ENCODE results near the gene SMAP1. TPM values are rescaled to one million over a fixed set of nuclear protein-coding genes. Genes with fewer than 3 reads are reported as not detected.

SMAP1 gene
- total RNA-seq, 1 donor from 2014 or later = 33.3 TPM

GRCh38 chr6:70700922-70701876 is 33.5 kb downstream of the SMAP1 start:
- Mint-ChIP-seq H3K36me3 (ENCODE audit: unreplicated experiment) (peaks cover 6% of the 10 kb centered on the region), H3K4me3 (ENCODE audit: unreplicated experiment) (no peak overlapping the region), H3K4me1 (ENCODE audit: low read depth, unreplicated experiment) (no peaks in the 10 kb centered on the region), H3K9me3 (ENCODE audit: unreplicated experiment) (peaks cover 5% of the 10 kb centered on the region), H3K27ac (ENCODE audit: unreplicated experiment) (no peak overlapping the region), H3K27me3 (ENCODE audit: unreplicated experiment) (no peaks in the 10 kb centered on the region)
- TF ChIP-seq CTCF (IDR thresholded peaks at IDR 0.05; ENCODE audit: partially characterized antibody, unreplicated experiment) = no peak
- no peak for DNase-seq

GRCh38 chr6:70705772-70706171 is 38.1 kb downstream of the SMAP1 start:
- no peaks in the 10 kb centered on the region for H3K4me1 Mint-ChIP-seq (ENCODE audit: low read depth, unreplicated experiment)
- no peak overlapping the region for H3K4me3 Mint-ChIP-seq (ENCODE audit: unreplicated experiment)
- peaks cover 2% of the 10 kb centered on the region for H3K27me3 Mint-ChIP-seq (ENCODE audit: unreplicated experiment)
- H3K36me3 Mint-ChIP-seq (ENCODE audit: unreplicated experiment) = no peaks in the 10 kb centered on the region
- H3K27ac Mint-ChIP-seq (ENCODE audit: unreplicated experiment) = no peak overlapping the region
- DNase-seq = no peak
- peaks cover 3% of the 10 kb centered on the region for H3K9me3 Mint-ChIP-seq (ENCODE audit: unreplicated experiment)
- TF ChIP-seq CTCF (IDR thresholded peaks at IDR 0.05; ENCODE audit: partially characterized antibody, unreplicated experiment) = no peak

DNA sequence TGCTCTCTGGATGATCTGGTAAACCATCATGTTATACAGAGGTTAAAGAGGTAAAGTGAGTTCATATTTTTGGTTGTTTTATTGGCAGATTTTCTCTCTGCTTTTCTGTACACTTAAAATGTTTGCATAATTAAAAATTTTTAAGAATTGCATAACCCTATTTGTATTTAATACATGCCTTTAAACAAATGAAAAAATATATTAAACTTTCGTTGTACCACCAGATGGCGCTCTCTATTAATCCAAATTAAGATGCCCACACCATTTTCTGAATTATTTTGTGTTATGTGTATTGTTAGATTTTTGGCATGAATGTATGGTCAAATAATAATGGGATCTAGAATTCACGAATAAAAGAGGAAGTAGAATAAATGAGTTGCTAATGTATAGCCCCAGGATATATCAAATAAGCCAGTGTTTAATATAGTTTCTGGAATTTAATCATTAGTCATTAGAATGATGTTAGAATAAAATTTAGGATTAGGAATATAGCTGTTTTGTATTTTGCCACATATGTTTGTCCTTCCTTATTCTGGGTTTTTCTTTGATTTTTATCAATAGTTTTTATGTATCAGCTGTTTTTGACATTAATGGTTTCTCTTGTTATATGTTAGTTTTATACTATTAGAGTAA is 38.9 kb downstream of the SMAP1 start:
- H3K4me1 Mint-ChIP-seq (ENCODE audit: low read depth, unreplicated experiment) = no peaks in the 10 kb centered on the region
- peaks cover 2% of the 10 kb centered on the region for H3K27me3 Mint-ChIP-seq (ENCODE audit: unreplicated experiment)
- DNase-seq = no peak
- TF ChIP-seq CTCF (IDR thresholded peaks at IDR 0.05; ENCODE audit: partially characterized antibody, unreplicated experiment) = peak; percentile 87
- H3K27ac Mint-ChIP-seq (ENCODE audit: unreplicated experiment) = no peak overlapping the region
- no peak overlapping the region for H3K4me3 Mint-ChIP-seq (ENCODE audit: unreplicated experiment)
- H3K9me3 Mint-ChIP-seq (ENCODE audit: unreplicated experiment) = peaks cover under 1% of the 10 kb centered on the region
- no peaks in the 10 kb centered on the region for H3K36me3 Mint-ChIP-seq (ENCODE audit: unreplicated experiment)

DNA sequence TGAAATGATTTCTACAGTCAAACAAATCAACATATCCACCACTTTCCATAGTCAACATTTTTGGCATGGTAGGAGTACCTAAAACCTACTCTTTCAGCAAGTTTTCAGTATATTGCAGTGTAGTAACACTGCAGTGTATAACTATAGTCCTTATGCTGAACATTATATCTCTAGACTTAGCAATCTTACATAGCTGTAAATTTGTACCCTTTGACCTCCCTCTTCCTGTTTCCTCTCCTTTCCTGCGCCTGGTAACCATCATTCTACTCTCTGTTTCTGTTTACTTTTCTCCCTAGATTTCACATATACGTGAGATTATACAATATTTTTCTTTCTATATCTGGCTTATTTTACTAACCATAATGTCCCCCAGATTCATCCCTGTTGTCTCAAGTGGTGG is 40.2 kb downstream of the SMAP1 start:
- H3K36me3 Mint-ChIP-seq (ENCODE audit: unreplicated experiment) = no peaks in the 10 kb centered on the region
- peaks cover 2% of the 10 kb centered on the region for H3K27me3 Mint-ChIP-seq (ENCODE audit: unreplicated experiment)
- H3K27ac Mint-ChIP-seq (ENCODE audit: unreplicated experiment) = no peak overlapping the region
- no peak for TF ChIP-seq CTCF (IDR thresholded peaks at IDR 0.05; ENCODE audit: partially characterized antibody, unreplicated experiment)
- H3K4me3 Mint-ChIP-seq (ENCODE audit: unreplicated experiment) = no peak overlapping the region
- H3K4me1 Mint-ChIP-seq (ENCODE audit: low read depth, unreplicated experiment) = peaks cover 2% of the 10 kb centered on the region
- H3K9me3 Mint-ChIP-seq (ENCODE audit: unreplicated experiment) = no peaks in the 10 kb centered on the region
- DNase-seq = no peak

- no peak overlapping the region for H3K27ac Mint-ChIP-seq (ENCODE audit: unreplicated experiment)
- peaks cover 2% of the 10 kb centered on the region for H3K4me1 Mint-ChIP-seq (ENCODE audit: low read depth, unreplicated experiment)
- no peak for DNase-seq
- H3K4me3 Mint-ChIP-seq (ENCODE audit: unreplicated experiment) = no peak overlapping the region
- TF ChIP-seq CTCF (IDR thresholded peaks at IDR 0.05; ENCODE audit: partially characterized antibody, unreplicated experiment) = no peak
- H3K36me3 Mint-ChIP-seq (ENCODE audit: unreplicated experiment) = no peaks in the 10 kb centered on the region
- H3K9me3 Mint-ChIP-seq (ENCODE audit: unreplicated experiment) = no peaks in the 10 kb centered on the region
- peaks cover 2% of the 10 kb centered on the region for H3K27me3 Mint-ChIP-seq (ENCODE audit: unreplicated experiment)
These were observed 40.8 kb downstream of the SMAP1 start for GRCh38 chr6:70708448-70708847.

All from glutamatergic neuron (in vitro differentiated cells).